ENCODE measurements around the gene PTPN1. TPM values are rescaled to one million over a fixed set of nuclear protein-coding genes. Genes with fewer than 3 reads are reported as not detected.

The PTPN1 gene
- total RNA-seq, 1 donor from 2014 or later: 25.7 TPM

DNA sequence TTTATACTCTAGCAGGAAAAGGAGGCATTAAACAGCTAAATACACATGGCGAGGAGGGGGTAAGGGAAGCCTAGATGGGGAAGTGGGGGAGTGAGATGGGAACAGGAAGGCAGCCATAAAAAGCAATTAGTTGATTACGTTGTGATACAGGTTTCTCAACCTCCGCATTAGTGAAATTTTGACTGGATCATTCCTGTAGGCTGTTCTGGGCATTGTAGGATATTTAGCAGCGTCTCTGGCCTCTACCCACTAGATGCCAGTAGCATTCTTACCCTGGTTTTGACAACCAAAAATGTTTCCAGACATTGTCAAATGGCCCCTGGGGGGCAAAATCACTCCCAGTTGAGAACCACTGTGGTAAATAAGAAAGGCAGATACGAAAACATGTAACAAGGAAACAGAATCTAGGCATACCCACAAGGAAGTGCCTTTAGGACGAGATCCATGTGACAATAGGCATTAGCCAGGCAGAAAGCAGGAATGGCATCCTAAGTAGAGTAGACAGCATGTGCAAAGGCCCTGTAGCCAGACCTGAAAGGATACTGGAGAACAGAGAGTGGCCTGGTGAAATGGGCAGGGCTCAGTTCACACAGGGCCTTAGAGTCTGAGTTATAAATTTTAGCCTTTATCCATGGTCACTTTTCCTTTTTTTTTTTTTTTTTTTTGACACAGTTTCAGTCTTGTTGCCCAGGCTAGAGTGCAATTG is 25.8 kb upstream of the PTPN1 start:
- H3K27me3 ChIP-seq (ENCODE audit: low read depth): no peaks in the 10 kb centered on the region
- no peaks in the 10 kb centered on the region for H3K36me3 ChIP-seq
- H3K27ac ChIP-seq (replicated peaks): peak overlapping the region; percentile 81
- H3K4me1 ChIP-seq: peaks cover 15% of the 10 kb centered on the region
- TF ChIP-seq, protein P1, sequence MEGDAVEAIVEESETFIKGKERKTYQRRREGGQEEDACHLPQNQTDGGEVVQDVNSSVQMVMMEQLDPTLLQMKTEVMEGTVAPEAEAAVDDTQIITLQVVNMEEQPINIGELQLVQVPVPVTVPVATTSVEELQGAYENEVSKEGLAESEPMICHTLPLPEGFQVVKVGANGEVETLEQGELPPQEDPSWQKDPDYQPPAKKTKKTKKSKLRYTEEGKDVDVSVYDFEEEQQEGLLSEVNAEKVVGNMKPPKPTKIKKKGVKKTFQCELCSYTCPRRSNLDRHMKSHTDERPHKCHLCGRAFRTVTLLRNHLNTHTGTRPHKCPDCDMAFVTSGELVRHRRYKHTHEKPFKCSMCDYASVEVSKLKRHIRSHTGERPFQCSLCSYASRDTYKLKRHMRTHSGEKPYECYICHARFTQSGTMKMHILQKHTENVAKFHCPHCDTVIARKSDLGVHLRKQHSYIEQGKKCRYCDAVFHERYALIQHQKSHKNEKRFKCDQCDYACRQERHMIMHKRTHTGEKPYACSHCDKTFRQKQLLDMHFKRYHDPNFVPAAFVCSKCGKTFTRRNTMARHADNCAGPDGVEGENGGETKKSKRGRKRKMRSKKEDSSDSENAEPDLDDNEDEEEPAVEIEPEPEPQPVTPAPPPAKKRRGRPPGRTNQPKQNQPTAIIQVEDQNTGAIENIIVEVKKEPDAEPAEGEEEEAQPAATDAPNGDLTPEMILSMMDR (IDR thresholded peaks at IDR 0.05; ENCODE audit: borderline replicate concordance): no peak
- no peak for DNase-seq
- no peaks in the 10 kb centered on the region for H3K9me3 ChIP-seq (replicated peaks)
- peak overlapping the region; percentile 66 for H3K4me3 ChIP-seq
- intact Hi-C loops (cut with micrococcal nuclease): no loop called here

DNA sequence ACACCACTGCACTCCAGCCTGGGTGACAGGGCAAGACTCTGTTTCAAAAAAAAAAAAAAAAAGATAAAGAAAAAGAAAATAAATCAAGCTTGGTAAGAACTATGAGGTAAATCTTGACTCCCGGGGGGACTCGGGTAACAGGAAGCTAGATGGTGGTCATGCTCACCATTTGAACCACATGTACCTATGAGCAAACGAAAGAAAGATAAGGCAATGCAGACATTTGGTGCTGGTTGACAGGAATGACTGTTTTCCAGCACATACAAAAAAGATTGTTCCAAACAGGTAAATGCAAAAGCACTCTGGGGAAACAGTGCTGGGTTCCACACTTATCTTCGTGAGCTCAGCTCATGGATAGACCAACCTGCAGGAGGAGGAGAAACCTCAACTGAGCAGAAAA is 22.8 kb upstream of the PTPN1 start:
- H3K4me1 ChIP-seq: peaks cover 15% of the 10 kb centered on the region
- intact Hi-C loops (cut with micrococcal nuclease): no loop called here
- TF ChIP-seq, protein P1 (IDR thresholded peaks at IDR 0.05; ENCODE audit: borderline replicate concordance): no peak

DNA sequence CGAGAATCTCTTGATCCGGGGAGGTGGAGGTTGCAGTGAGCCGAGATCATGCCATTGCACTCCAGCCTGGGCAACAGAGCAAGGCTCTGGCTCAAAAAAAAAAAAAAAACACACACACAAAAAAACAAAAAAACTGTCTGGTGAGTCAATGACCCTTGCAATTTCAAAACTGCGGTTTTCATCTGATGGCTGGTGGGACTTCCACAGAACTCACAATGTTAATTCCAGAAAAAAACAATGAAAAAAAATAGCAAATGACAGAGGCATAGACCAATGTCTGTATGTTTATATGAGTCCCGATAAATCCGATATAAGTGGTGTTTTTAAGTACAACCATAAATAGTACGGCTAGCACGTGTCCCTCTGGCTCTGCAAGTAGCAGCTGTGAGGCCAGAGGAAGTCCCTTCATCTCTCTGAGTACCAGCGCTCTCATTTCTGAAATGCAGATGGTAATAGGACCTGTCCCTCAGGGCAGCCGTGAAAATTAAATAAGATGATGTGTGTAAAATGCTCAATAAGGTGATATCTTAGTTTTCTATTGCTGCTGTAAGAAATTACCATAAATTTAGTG is 21.9 kb upstream of the PTPN1 start:
- Histone ChIP-seq H3K27me3 (ENCODE audit: low read depth) (no peaks in the 10 kb centered on the region), H3K27ac (replicated peaks) (no peak overlapping the region), H3K4me1 (peaks cover 12% of the 10 kb centered on the region), H3K4me3 (no peak overlapping the region), H3K9me3 (replicated peaks) (no peaks in the 10 kb centered on the region), H3K36me3 (no peaks in the 10 kb centered on the region)
- DNase-seq: no peak
- TF ChIP-seq, protein P1 (IDR thresholded peaks at IDR 0.05; ENCODE audit: borderline replicate concordance): no peak
- intact Hi-C loops (cut with micrococcal nuclease): no loop called here

More for the DNA sequence above, 22.8 kb upstream of the PTPN1 start:
- Histone ChIP-seq H3K27me3 (ENCODE audit: low read depth) (no peaks in the 10 kb centered on the region), H3K9me3 (replicated peaks) (no peaks in the 10 kb centered on the region), H3K27ac (replicated peaks) (no peak overlapping the region), H3K4me3 (no peak overlapping the region), H3K36me3 (no peaks in the 10 kb centered on the region)
- no peak for DNase-seq

DNA sequence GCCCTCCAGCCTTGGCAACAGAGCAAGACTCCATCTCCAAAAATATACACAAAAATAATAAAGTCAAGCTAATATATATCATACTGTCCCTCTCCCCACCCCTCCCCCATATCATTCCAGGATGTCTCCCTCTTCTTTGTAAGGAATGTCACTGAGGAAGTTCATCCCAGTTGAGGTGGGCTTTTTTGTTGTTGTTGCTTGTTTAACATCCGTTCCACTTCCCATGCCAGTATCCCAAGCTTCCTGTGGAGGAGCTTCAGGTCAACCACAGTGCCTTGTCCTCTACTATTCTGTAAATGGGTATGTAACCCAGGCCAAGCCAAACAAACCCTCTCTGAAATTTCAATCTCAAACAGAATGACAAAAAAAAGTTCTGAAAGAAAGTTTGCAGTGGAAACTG is 19.0 kb upstream of the PTPN1 start:
- Histone ChIP-seq H3K4me1 (no peaks in the 10 kb centered on the region), H3K27ac (replicated peaks) (no peak overlapping the region), H3K9me3 (replicated peaks) (no peaks in the 10 kb centered on the region), H3K36me3 (no peaks in the 10 kb centered on the region), H3K27me3 (ENCODE audit: low read depth) (no peaks in the 10 kb centered on the region), H3K4me3 (no peak overlapping the region)
- TF ChIP-seq, protein P1 (IDR thresholded peaks at IDR 0.05; ENCODE audit: borderline replicate concordance): no peak
- DNase-seq: no peak
- intact Hi-C loops (cut with micrococcal nuclease): no loop called here

DNA sequence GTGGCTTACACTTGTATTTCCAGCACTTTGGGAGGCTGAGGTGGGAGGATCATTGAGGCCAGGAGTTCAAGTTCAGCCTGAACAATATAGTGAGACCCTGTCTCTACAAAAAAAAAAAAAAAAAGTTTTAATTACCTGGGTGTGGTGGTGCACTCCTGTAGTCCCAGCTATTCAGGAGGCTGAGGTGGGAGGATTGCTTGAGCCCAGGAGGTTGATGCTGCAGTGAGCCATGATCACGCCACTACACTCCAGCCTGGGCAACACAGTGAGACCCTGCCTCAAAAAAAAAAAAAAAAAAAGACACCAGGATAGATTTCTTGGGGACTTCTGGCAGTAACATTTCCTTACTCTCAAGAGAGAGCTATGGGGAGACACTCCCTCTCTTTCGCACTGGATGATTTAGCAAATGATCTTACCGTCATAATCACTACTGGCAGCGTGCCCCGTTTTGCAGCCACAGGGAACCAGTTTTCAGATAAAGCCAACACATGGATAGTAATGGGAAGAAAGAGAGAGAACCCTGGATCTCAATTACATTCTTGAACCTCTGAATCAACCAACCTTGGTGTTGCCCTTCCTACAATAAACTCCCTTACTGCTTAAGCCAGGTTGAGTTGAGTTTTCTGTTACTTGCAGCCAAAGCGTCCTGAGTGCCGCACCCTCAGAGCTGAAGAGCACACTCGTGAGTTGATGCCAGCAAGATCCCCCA is 18.1 kb upstream of the PTPN1 start:
- Histone ChIP-seq H3K36me3 (no peaks in the 10 kb centered on the region), H3K27me3 (ENCODE audit: low read depth) (no peaks in the 10 kb centered on the region), H3K4me1 (no peaks in the 10 kb centered on the region), H3K4me3 (no peak overlapping the region), H3K27ac (replicated peaks) (no peak overlapping the region), H3K9me3 (replicated peaks) (no peaks in the 10 kb centered on the region)
- no peak for DNase-seq
- TF ChIP-seq, protein P1 (IDR thresholded peaks at IDR 0.05; ENCODE audit: borderline replicate concordance): no peak
- intact Hi-C loops (cut with micrococcal nuclease): no loop called here

All from left ventricle myocardium inferior (tissue), 1 donor.